ENCODE data around the gene MYH3. TPM values are rescaled to one million over a fixed set of nuclear protein-coding genes. Genes with fewer than 3 reads are reported as not detected.
A peak's percentile ranks its signal among the peaks of the same experiment; 100 is the strongest.

Gene MYH3
- total RNA-seq, 1 experiment from 2014 or later: 2.9 TPM

DNA sequence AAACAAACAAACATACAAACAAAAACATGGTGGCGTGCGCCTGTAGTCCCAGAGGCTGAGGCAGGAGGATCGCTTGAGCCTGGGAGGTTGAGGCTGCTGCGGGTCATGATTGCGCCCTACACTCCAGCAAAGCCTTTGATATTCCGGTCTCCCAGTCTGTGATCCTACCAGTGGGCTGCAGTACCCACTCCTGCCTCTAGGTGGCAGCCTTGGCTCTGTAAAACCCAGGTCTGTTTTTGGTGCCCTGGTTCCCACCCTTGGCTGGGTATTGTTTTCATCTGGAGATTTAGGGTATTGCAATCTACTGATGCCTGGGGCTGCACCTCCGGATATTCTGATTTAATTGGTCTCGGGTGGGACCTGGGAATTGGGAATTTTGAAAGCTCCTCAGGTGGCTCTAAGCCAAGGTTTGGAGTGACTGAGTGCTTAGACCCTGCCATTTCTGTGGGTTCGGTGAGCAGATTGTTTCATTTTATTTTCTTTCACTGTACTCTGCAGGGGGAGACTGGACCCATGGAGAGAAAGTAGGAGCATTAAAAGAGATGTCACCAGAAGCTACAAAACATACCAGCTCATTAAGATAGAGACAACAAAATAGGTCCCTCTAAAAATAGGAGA, 40.5 kb downstream of the MYH3 start:
- no peak overlapping the region for H3K9ac ChIP-seq (ENCODE audit: extremely low read depth, insufficient read length, low read length)
- Mint-ChIP-seq H3K4me1 (peaks cover 16 to 17% of the 10 kb centered on the region in 2 experiments), H3K27ac (peak overlapping the region in 1 of 3 experiments; percentile 68; a peak in 1 of 7 replicates), H3K36me3 (ENCODE audit: insufficient read depth in 1 of 3, low read depth in 3 of 3) (no peaks in the 10 kb centered on the region; a peak in 1 of 7 replicates), H3K9me3 (peaks cover 0 to 2% of the 10 kb centered on the region in 2 experiments; a peak in 1 of 5 replicates), H3K4me3 (no peak overlapping the region), H3K27me3 (ENCODE audit: low read depth) (no peaks in the 10 kb centered on the region)
- no peaks in the 10 kb centered on the region for H3K79me2 ChIP-seq (ENCODE audit: insufficient read depth, low read length)
- H4K5ac ChIP-seq (ENCODE audit: insufficient read length, low read depth, low read length): no peak overlapping the region
- no peak overlapping the region for H3K23ac ChIP-seq (ENCODE audit: insufficient read length, low read depth, low read length)
- no peak overlapping the region for H4K8ac ChIP-seq (replicated peaks; ENCODE audit: insufficient read length, low read depth, low read length)
- no peaks in the 10 kb centered on the region for H3K4me1 ChIP-seq (ENCODE audit: insufficient read depth, low read length)
- H2BK120ac ChIP-seq (ENCODE audit: low read depth, low read length, poor library complexity, severe bottlenecking): no peak overlapping the region
- no peak overlapping the region for H3K4me2 ChIP-seq (ENCODE audit: insufficient read depth, insufficient read length, low read length)
- no peak overlapping the region for H3K14ac ChIP-seq (ENCODE audit: insufficient read depth, low read length)
- H3K56ac ChIP-seq (ENCODE audit: insufficient read length, low read depth, low read length): no peak overlapping the region
- H2BK15ac ChIP-seq (ENCODE audit: low read depth, low read length): no peak overlapping the region
- no peak overlapping the region for H2AK5ac ChIP-seq (ENCODE audit: insufficient read length, low read length)
- H4K20me1 ChIP-seq (ENCODE audit: control insufficient read depth, insufficient read depth, insufficient read length): no peaks in the 10 kb centered on the region
- H2AFZ ChIP-seq (ENCODE audit: low read length): no peak overlapping the region
- no peak overlapping the region for H3T11ph ChIP-seq (ENCODE audit: low read length)
- no peaks in the 10 kb centered on the region for H3K9me3 ChIP-seq (ENCODE audit: control insufficient read depth, low read depth, low read length)
- peak; percentile 96 for DNase-seq
- no CpG with 5 or more reads among the region's 9 CpGs for WGBS (ENCODE audit: extremely low coverage, insufficient read length, low lambda C conversion rate)
- H3K79me1 ChIP-seq (ENCODE audit: insufficient read depth, low read depth, low read length, poor library complexity, severe bottlenecking): no peaks in the 10 kb centered on the region
- H3K27me3 ChIP-seq (ENCODE audit: insufficient read depth, low read length): no peaks in the 10 kb centered on the region
- no peak overlapping the region for H2BK20ac ChIP-seq (ENCODE audit: low read depth, low read length, poor library complexity, severe bottlenecking)
- no peak overlapping the region for H3K18ac ChIP-seq (ENCODE audit: insufficient read length, low read depth, low read length)
- H3K4ac ChIP-seq (ENCODE audit: low read depth, low read length): no peak overlapping the region
- H3K27ac ChIP-seq (ENCODE audit: insufficient read length, low read depth, low read length): no peak overlapping the region
- TF ChIP-seq, protein P1, sequence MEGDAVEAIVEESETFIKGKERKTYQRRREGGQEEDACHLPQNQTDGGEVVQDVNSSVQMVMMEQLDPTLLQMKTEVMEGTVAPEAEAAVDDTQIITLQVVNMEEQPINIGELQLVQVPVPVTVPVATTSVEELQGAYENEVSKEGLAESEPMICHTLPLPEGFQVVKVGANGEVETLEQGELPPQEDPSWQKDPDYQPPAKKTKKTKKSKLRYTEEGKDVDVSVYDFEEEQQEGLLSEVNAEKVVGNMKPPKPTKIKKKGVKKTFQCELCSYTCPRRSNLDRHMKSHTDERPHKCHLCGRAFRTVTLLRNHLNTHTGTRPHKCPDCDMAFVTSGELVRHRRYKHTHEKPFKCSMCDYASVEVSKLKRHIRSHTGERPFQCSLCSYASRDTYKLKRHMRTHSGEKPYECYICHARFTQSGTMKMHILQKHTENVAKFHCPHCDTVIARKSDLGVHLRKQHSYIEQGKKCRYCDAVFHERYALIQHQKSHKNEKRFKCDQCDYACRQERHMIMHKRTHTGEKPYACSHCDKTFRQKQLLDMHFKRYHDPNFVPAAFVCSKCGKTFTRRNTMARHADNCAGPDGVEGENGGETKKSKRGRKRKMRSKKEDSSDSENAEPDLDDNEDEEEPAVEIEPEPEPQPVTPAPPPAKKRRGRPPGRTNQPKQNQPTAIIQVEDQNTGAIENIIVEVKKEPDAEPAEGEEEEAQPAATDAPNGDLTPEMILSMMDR (conservative IDR thresholded peaks at IDR 0.05): peak; percentile 99
- H3K23me2 ChIP-seq (ENCODE audit: insufficient read length, low read depth, low read length, poor library complexity, severe bottlenecking): no peaks in the 10 kb centered on the region
- H4K91ac ChIP-seq (ENCODE audit: insufficient read length, low read depth, low read length): no peak overlapping the region
- H2BK12ac ChIP-seq (ENCODE audit: insufficient read length, low read depth, low read length): no peak overlapping the region
- no peak overlapping the region for H2BK5ac ChIP-seq (ENCODE audit: insufficient read length, low read length)

All from H9 (cell line).